HepG2 (cell line): ENCODE data around the gene ABCA8. TPM values are rescaled to one million over a fixed set of nuclear protein-coding genes. Genes with fewer than 3 reads are reported as not detected.

Source experiments
- CBFB ChIP-seq: sonication (generic); formaldehyde crosslinking; IDR thresholded peaks from 2 replicates; pipeline ENCODE4 v1.4.0; 2020; ENCODE audit warnings: missing genetic modification reagents
- DR1 ChIP-seq: sonication (generic); formaldehyde crosslinking; IDR thresholded peaks from 2 replicates; pipeline ENCODE4 v1.8.0; 2021; ENCODE audit warnings: mild to moderate bottlenecking, missing genetic modification reagents, inconsistent platforms
- FOXA1 ChIP-seq, 2 experiments: fragments of 450-650 bp in 1 of 2; sonication (generic) in 1 of 2; formaldehyde crosslinking in 1 of 2; IDR thresholded peaks; 2 replicates each; pipeline versions ENCODE4 v1.4.0 to v1.6.1; 2016 to 2020; ENCODE audit warnings: missing genetic modification reagents in 1 of 2
- FOXK1 ChIP-seq: sonication (generic); formaldehyde crosslinking; IDR thresholded peaks from 2 replicates; pipeline ENCODE4 v1.4.0; 2020; ENCODE audit warnings: low read depth, missing genetic modification reagents, borderline replicate concordance
- GATAD2A ChIP-seq: IDR thresholded peaks from 2 replicates; pipeline ENCODE4 v1.6.1; 2016
- HDAC1 ChIP-seq: sonication (generic); formaldehyde crosslinking; IDR thresholded peaks from 2 replicates; pipeline ENCODE4 v1.5.1; 2020; ENCODE audit warnings: mild to moderate bottlenecking, missing genetic modification reagents
- HOMEZ ChIP-seq: IDR thresholded peaks from 2 replicates; pipeline ENCODE4 v1.6.1; 2016; ENCODE audit warnings: low read depth
- ISL2 ChIP-seq: sonication (generic); formaldehyde crosslinking; IDR thresholded peaks from 2 replicates; pipeline ENCODE4 v1.5.0; 2020; ENCODE audit warnings: missing genetic modification reagents
- KLF16 ChIP-seq, 2 experiments: sonication (generic) in 1 of 2; formaldehyde crosslinking in 1 of 2; IDR thresholded peaks; 2 replicates each; pipeline versions ENCODE4 v1.6.1 to v1.8.0; 2016 to 2023; ENCODE audit warnings: missing genetic modification reagents in 2 of 2, missing compliant biosample characterization in 1 of 2
- SNAPC5 ChIP-seq: sonication (generic); formaldehyde crosslinking; IDR thresholded peaks from 2 replicates; pipeline ENCODE4 v1.8.1; 2023; ENCODE audit warnings: mild to moderate bottlenecking, missing genetic modification reagents, borderline replicate concordance
- SNRNP70 ChIP-seq: fragments of 200-400 bp; formaldehyde crosslinking; IDR thresholded peaks from 2 replicates; pipeline ENCODE4 v1.6.1; 2017; ENCODE audit warnings: mild to moderate bottlenecking, low read depth, low read length, moderate library complexity
- TAF1 ChIP-seq: sonication (generic); formaldehyde crosslinking; IDR thresholded peaks from 2 replicates; pipeline ENCODE4 v1.4.0; 2020; ENCODE audit warnings: missing genetic modification reagents
- TARDBP ChIP-seq: sonication (generic); formaldehyde crosslinking; IDR thresholded peaks from 2 replicates; pipeline ENCODE4 v1.8.0; 2022; ENCODE audit warnings: mild to moderate bottlenecking, missing genetic modification reagents
- TBX2 ChIP-seq: sonication (generic); formaldehyde crosslinking; IDR thresholded peaks from 2 replicates; pipeline ENCODE4 v1.5.0; 2020; ENCODE audit warnings: missing genetic modification reagents, mild to moderate bottlenecking, borderline replicate concordance
- TEAD3 ChIP-seq: optimal IDR thresholded peaks from 2 replicates; pipeline ENCODE3; 2016; ENCODE audit warnings: borderline replicate concordance
- U2AF1 ChIP-seq: fragments of 200-400 bp; formaldehyde crosslinking; optimal IDR thresholded peaks from 2 replicates; pipeline ENCODE3; 2017; ENCODE audit warnings: mild to moderate bottlenecking, low read depth, low read length
- ZBTB33 ChIP-seq: sonication (generic); formaldehyde crosslinking; IDR thresholded peaks from 2 replicates; pipeline ENCODE4 v1.4.0; 2020; ENCODE audit warnings: missing genetic modification reagents
- ZFP91 ChIP-seq: sonication (generic); formaldehyde crosslinking; IDR thresholded peaks from 2 replicates; pipeline ENCODE4 v1.9.0; 2022; ENCODE audit warnings: missing genetic modification reagents, mild to moderate bottlenecking, borderline replicate concordance
- ZKSCAN8 ChIP-seq: IDR thresholded peaks from 2 replicates; pipeline ENCODE4 v1.6.1; 2016; ENCODE audit warnings: borderline replicate concordance, missing genetic modification reagents, missing compliant biosample characterization
- ZNF136 ChIP-seq: sonication (generic); formaldehyde crosslinking; IDR thresholded peaks from 2 replicates; pipeline ENCODE4 v1.8.1; 2022; ENCODE audit warnings: low read depth, mild to moderate bottlenecking, moderate library complexity, missing genetic modification reagents
- ZSCAN5A ChIP-seq: sonication (generic); formaldehyde crosslinking; IDR thresholded peaks from 2 replicates; pipeline ENCODE4 v1.8.0; 2022; ENCODE audit warnings: mild to moderate bottlenecking, missing genetic modification reagents, borderline replicate concordance
- polyA plus RNA-seq, 8 experiments: library from polyadenylated mRNA; depleted of rRNA in 3 of 8; stranded (reverse) in 7 of 8; unstranded in 1 of 8; fragments of >200 nt; fragmentation: Illumina TruSeq in 4 of 8; extraction: Trizol in 4 of 8; gene quantifications; 2 replicates each; pipeline versions ENCODE4 v1.2.1 to v1.2.3, GENCODE V29; 2011 to 2016; ENCODE audit warnings: low read depth in 4 of 8, missing spikeins in 1 of 8, mixed read lengths in 1 of 8; ENCODE audit not compliant: insufficient read depth in 1 of 8
- total RNA-seq, 5 experiments: library from RNA; depleted of rRNA; stranded (reverse); fragments of >200 nt; fragmentation: Illumina TruSeq; extraction: Trizol; gene quantifications; 2 replicates each; pipeline ENCODE4 v1.2.3, GENCODE V29; 2016; ENCODE audit warnings: low read depth in 1 of 5
- TF ChIP-seq, protein P1 (sequence below): sonication (generic); formaldehyde crosslinking; IDR thresholded peaks from 2 replicates; pipeline ENCODE4 v1.4.0; 2020; ENCODE audit warnings: low read depth, mild to moderate bottlenecking, missing genetic modification reagents

ABCA8 gene
- total and polyA plus RNA-seq, 2 of the 13 experiments (the other 11 are each of a cell fraction or from before 2014, with no cell fraction given): 0.05 to 0.18 TPM

DNA sequence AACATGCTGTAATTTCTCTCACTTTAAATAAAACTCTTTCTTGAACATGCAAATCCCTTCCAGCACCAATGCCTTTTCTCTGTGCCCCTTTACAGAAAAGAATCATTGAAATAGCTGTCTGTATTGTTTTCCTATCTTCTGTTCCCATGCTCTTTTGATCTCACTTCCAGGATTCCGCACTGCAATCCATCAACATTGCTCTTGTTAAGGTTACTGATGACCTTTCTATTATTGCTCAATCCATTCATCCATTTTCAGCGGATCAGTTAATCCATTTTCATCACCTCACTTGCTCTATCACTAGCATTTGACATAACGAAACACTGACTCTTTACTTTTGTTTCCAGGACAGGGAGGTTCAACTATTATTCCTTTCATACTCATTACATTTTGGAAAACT, 130.5 kb downstream of the ABCA8 start (continued):
- TF ChIP-seq HOMEZ (CRISPR knock-in tag) (peak; percentile 71; the same call in 1 of the 2 replicates), GATAD2A (CRISPR knock-in tag) (peak; percentile 78), KLF16 (CRISPR knock-in tag; IDR thresholded peaks at IDR 0.05) (peak in 1 of 2 experiments; percentile 32; a peak in 2 of 4 replicates), U2AF1 (no peak), TAF1 (no peak), SNRNP70 (no peak), ZBTB33 (peak; percentile 59), DR1 (CRISPR knock-in tag) (no peak), SNAPC5 (no peak), FOXK1 (0 out of 2 replicates have a peak, but pooled peaks have one; percentile 39), HDAC1 (no peak), ZNF136 (CRISPR knock-in tag) (no peak), FOXA1 (IDR thresholded peaks at IDR 0.05) (no peak), FOXA1 (CRISPR knock-in tag; IDR thresholded peaks at IDR 0.05) (peak; percentile 52), TBX2 (CRISPR knock-in tag) (no peak), ISL2 (CRISPR knock-in tag) (peak; percentile 67), TEAD3 (CRISPR knock-in tag) (no peak), CBFB (CRISPR knock-in tag) (no peak), ZFP91 (CRISPR knock-in tag) (no peak), ZSCAN5A (CRISPR knock-in tag) (no peak), TARDBP (CRISPR knock-in tag) (peak; percentile 34; the same call in 1 of the 2 replicates), ZKSCAN8 (CRISPR knock-in tag) (peak; percentile 14; the same call in 1 of the 2 replicates)
- TF ChIP-seq, protein P1, sequence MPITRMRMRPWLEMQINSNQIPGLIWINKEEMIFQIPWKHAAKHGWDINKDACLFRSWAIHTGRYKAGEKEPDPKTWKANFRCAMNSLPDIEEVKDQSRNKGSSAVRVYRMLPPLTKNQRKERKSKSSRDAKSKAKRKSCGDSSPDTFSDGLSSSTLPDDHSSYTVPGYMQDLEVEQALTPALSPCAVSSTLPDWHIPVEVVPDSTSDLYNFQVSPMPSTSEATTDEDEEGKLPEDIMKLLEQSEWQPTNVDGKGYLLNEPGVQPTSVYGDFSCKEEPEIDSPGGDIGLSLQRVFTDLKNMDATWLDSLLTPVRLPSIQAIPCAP (CRISPR knock-in tag): no peak
